ENCODE data around the gene CIPC. TPM values are rescaled to one million over a fixed set of nuclear protein-coding genes. Genes with fewer than 3 reads are reported as not detected.

CIPC gene
- total RNA-seq, 1 donor from 2014 or later: 9.7 TPM

DNA sequence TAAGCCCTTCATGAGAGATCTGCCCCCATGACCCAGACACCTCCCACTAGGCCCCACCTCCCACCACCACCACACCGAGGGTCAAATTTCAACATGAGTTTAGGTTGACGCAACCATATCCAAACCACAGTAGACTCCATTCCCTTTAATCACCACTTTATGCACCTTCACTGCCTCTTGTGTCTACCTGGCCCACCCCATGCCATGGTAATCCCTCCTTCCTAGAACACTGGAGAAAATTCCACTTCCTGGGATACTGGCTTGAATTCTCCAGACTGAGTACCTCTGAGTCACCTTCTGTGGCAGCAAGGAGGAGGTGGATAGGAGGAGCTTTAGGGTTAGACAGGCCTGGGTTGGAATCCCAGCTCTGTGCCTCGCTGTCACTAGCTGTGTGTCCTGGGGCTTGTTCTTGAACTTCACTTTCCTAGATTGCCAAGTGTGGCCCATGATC lies 26.1 kb upstream of the CIPC start:
- no peak for DNase-seq (ENCODE audit: low spot score)
- no peak overlapping the region for H3K4me3 Mint-ChIP-seq (ENCODE audit: unreplicated experiment)

DNA sequence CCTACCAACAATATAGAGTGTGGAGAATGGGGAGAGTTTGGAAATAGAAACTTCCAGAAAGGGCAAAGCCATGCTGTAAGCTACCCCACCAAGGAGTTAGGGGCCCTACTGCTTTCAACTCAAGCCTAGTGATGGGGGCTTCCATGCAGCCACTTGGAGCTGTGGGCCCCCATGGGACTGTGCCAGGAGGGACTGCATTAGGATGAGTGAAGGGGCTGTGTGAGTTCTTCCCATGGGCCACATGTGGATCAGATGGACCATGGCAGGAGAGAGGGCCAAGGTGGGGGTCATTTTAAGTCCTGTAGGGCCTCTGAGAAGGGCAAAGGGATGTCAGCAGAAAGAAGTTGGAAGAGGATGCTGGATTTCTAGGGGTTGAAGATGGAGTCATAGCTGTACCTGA lies 23.1 kb upstream of the CIPC start:
- H3K27ac Mint-ChIP-seq (ENCODE audit: unreplicated experiment): no peak overlapping the region
- H3K27me3 Mint-ChIP-seq (ENCODE audit: low read depth): no peaks in the 10 kb centered on the region
- no peaks in the 10 kb centered on the region for H3K36me3 Mint-ChIP-seq (ENCODE audit: low read depth)
- no peak overlapping the region for H3K4me3 Mint-ChIP-seq (ENCODE audit: unreplicated experiment)
- H3K9me3 Mint-ChIP-seq (ENCODE audit: low read depth): peaks cover 4% of the 10 kb centered on the region
- no peak for DNase-seq (ENCODE audit: low spot score)
- peaks cover 22% of the 10 kb centered on the region for H3K4me1 Mint-ChIP-seq (ENCODE audit: low read depth)
- TF ChIP-seq CTCF (IDR thresholded peaks at IDR 0.05): no peak

More for the DNA sequence above, 26.1 kb upstream of the CIPC start:
- TF ChIP-seq CTCF (IDR thresholded peaks at IDR 0.05): no peak
- no peaks in the 10 kb centered on the region for H3K9me3 Mint-ChIP-seq (ENCODE audit: low read depth)
- no peak overlapping the region for H3K27ac Mint-ChIP-seq (ENCODE audit: unreplicated experiment)
- no peaks in the 10 kb centered on the region for H3K36me3 Mint-ChIP-seq (ENCODE audit: low read depth)
- H3K27me3 Mint-ChIP-seq (ENCODE audit: low read depth): no peaks in the 10 kb centered on the region
- peaks cover 25% of the 10 kb centered on the region for H3K4me1 Mint-ChIP-seq (ENCODE audit: low read depth)

GRCh38 chr14:77076113-77076631 lies 21.9 kb upstream of the CIPC start:
- TF ChIP-seq CTCF (IDR thresholded peaks at IDR 0.05): no peak
- Mint-ChIP-seq H3K36me3 (ENCODE audit: low read depth) (no peaks in the 10 kb centered on the region), H3K9me3 (ENCODE audit: low read depth) (peaks cover 8% of the 10 kb centered on the region), H3K4me1 (ENCODE audit: low read depth) (peaks cover 13% of the 10 kb centered on the region), H3K27me3 (ENCODE audit: low read depth) (no peaks in the 10 kb centered on the region), H3K27ac (ENCODE audit: unreplicated experiment) (peak overlapping the region; percentile 27), H3K4me3 (ENCODE audit: unreplicated experiment) (peak overlapping the region; percentile 16)
- DNase-seq (ENCODE audit: low spot score): no peak

GRCh38 chr14:77077040-77077439 lies 21.0 kb upstream of the CIPC start:
- no peaks in the 10 kb centered on the region for H3K36me3 Mint-ChIP-seq (ENCODE audit: low read depth)
- no peak for DNase-seq (ENCODE audit: low spot score)
- peaks cover 13% of the 10 kb centered on the region for H3K4me1 Mint-ChIP-seq (ENCODE audit: low read depth)
- no peaks in the 10 kb centered on the region for H3K27me3 Mint-ChIP-seq (ENCODE audit: low read depth)
- peak; percentile 21 for TF ChIP-seq CTCF (IDR thresholded peaks at IDR 0.05)
- H3K9me3 Mint-ChIP-seq (ENCODE audit: low read depth): peaks cover 8% of the 10 kb centered on the region
- no peak overlapping the region for H3K27ac Mint-ChIP-seq (ENCODE audit: unreplicated experiment)
- H3K4me3 Mint-ChIP-seq (ENCODE audit: unreplicated experiment): no peak overlapping the region

- Mint-ChIP-seq H3K27me3 (ENCODE audit: low read depth) (peaks cover 8% of the 10 kb centered on the region), H3K9me3 (ENCODE audit: low read depth) (peaks cover 8% of the 10 kb centered on the region), H3K4me3 (ENCODE audit: unreplicated experiment) (no peak overlapping the region), H3K36me3 (ENCODE audit: low read depth) (no peaks in the 10 kb centered on the region), H3K27ac (ENCODE audit: unreplicated experiment) (no peak overlapping the region), H3K4me1 (ENCODE audit: low read depth) (peaks cover 5% of the 10 kb centered on the region)
- TF ChIP-seq CTCF (IDR thresholded peaks at IDR 0.05): no peak
- DNase-seq (ENCODE audit: low spot score): no peak
Observed at GRCh38 chr14:77082356-77082755, 15.7 kb upstream of the CIPC start.
